GM12891 (cell line): ENCODE results near the gene STRIT1.

Experiments used
- POLR2A ChIP-seq: IDR thresholded peaks from 2 replicates; pipeline ENCODE4 v1.6.1; 2011; ENCODE audit warnings: low read depth, low read length, control low read depth
- POLR2AphosphoS5 ChIP-seq: IDR thresholded peaks from 2 replicates; pipeline ENCODE4 v1.6.1; 2011; ENCODE audit warnings: low read depth, low read length, control low read depth
- POU2F2 ChIP-seq: IDR thresholded peaks from 2 replicates; pipeline ENCODE4 v1.6.1; 2011; ENCODE audit warnings: low read depth, mild to moderate bottlenecking, control low read depth, low read length, moderate library complexity
- SPI1 ChIP-seq: IDR thresholded peaks from 2 replicates; pipeline ENCODE4 v1.6.1; 2011; ENCODE audit warnings: low read depth, low read length, control low read depth
- TAF1 ChIP-seq: IDR thresholded peaks from 2 replicates; pipeline ENCODE4 v1.6.1; 2011; ENCODE audit warnings: low read depth, low read length, control low read depth

GRCh38 chr3:155252021-155252420, 41.5 kb downstream of the STRIT1 start:
- TF ChIP-seq POLR2A (no peak), POLR2AphosphoS5 (no peak), TAF1 (no peak), SPI1 (peak; percentile 52), POU2F2 (no peak)
